WERI-Rb-1 (cell line): ENCODE measurements around the gene ST6GALNAC3.
"Not testable (repeated sequence)": the region's sequence is repeated elsewhere in the genome, so short reads cannot be mapped to it uniquely, and the experiment has no call there.

Source experiments
- DNase-seq: peaks from one replicate; pipeline ENCODE4 v3.0.0-alpha.2; 2020
- H3K27ac ChIP-seq: fragments of 250-450 bp; sonication (Bioruptor Pico); 2 replicates; pipeline ENCODE4 v1.5.1; 2020; ENCODE audit warnings: mild to moderate bottlenecking, moderate library complexity
- H3K27me3 ChIP-seq: fragments of 250-450 bp; sonication (Bioruptor Pico); 2 replicates; pipeline ENCODE4 v1.5.1; 2021; ENCODE audit warnings: mild to moderate bottlenecking, low read depth, moderate library complexity; ENCODE audit not compliant: insufficient read depth, severe bottlenecking
- H3K36me3 ChIP-seq: fragments of 250-450 bp; sonication (Bioruptor Pico); 2 replicates; pipeline ENCODE4 v1.5.1; 2020; ENCODE audit warnings: mild to moderate bottlenecking, moderate library complexity
- H3K4me3 ChIP-seq: 2 replicates; pipeline ENCODE4 v1.5.1; 2011; ENCODE audit warnings: low read depth, mild to moderate bottlenecking, control low read depth, low read length
- H3K9me3 ChIP-seq: fragments of 250-450 bp; sonication (Bioruptor Pico); 2 replicates; pipeline ENCODE4 v1.5.1; 2021; ENCODE audit warnings: mild to moderate bottlenecking, moderate library complexity; ENCODE audit not compliant: severe bottlenecking
- TF ChIP-seq, protein P1 (sequence below): IDR thresholded peaks from 2 replicates; pipeline ENCODE4 v1.5.1; 2011; ENCODE audit warnings: low read depth, mild to moderate bottlenecking, control low read depth, inconsistent platforms, low read length

The ST6GALNAC3 gene

DNA sequence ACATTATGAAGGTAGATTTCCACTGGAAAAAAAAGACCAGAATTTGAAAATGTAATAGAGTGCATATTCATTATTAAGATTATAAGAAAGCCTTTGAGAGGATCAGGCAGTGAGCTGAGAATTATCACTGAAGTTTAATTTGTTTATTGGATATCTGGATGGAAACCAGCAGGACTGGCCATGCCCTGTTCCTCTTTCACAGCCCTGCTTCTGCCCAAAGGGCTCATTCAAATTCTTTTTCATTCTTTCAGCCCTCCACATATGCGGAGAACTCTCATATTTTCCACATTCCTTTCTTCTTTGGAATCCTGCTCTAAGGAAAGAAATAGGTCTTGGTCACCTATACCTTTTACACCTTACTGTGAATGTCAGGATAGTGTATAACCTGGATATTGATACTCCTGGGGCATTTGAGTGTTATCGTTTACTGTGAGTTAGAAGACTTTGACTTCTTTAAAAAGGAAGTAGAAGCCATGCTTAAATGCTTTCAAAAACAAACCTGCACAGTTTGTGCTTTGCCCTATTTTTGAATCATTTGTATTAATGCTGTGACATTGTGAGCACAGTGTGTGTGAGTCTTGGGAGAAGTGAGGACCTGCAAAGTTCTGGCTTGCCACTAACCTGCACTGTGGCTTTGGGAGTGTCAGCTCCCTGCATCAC lies 35.5 kb downstream of the ST6GALNAC3 start:
- no peak overlapping the region for H3K27ac ChIP-seq
- no peak overlapping the region for H3K4me3 ChIP-seq
- no peaks in the 10 kb centered on the region for H3K36me3 ChIP-seq
- no peak for DNase-seq
- no peaks in the 10 kb centered on the region for H3K9me3 ChIP-seq
- TF ChIP-seq, protein P1, sequence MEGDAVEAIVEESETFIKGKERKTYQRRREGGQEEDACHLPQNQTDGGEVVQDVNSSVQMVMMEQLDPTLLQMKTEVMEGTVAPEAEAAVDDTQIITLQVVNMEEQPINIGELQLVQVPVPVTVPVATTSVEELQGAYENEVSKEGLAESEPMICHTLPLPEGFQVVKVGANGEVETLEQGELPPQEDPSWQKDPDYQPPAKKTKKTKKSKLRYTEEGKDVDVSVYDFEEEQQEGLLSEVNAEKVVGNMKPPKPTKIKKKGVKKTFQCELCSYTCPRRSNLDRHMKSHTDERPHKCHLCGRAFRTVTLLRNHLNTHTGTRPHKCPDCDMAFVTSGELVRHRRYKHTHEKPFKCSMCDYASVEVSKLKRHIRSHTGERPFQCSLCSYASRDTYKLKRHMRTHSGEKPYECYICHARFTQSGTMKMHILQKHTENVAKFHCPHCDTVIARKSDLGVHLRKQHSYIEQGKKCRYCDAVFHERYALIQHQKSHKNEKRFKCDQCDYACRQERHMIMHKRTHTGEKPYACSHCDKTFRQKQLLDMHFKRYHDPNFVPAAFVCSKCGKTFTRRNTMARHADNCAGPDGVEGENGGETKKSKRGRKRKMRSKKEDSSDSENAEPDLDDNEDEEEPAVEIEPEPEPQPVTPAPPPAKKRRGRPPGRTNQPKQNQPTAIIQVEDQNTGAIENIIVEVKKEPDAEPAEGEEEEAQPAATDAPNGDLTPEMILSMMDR, result no peak
- no peaks in the 10 kb centered on the region for H3K27me3 ChIP-seq

DNA sequence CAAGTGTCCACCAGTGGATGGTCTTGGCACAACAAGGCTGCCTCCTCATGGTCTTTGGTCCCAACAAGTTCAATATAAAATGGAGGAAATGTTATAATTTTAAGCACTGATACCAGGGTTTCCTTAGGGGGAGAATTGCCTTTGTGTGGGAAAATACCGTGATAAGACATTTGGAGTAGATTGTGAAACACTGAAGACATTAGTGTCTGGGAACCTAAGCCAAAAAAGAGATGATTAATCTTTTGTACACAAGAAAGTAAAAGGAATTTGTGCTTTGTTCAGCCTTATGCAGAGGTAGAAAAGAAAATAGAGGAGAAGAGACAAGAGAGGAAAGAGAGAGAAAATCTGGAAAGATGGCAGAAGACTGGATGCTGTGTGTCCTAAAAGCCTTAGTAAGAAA lies 36.1 kb downstream of the ST6GALNAC3 start:
- H3K9me3 ChIP-seq, result no peaks in the 10 kb centered on the region
- DNase-seq, result no peak
- TF ChIP-seq, protein P1, result no peak
- no peak overlapping the region for H3K4me3 ChIP-seq
- no peaks in the 10 kb centered on the region for H3K36me3 ChIP-seq
- no peak overlapping the region for H3K27ac ChIP-seq
- H3K27me3 ChIP-seq, result no peaks in the 10 kb centered on the region

DNA sequence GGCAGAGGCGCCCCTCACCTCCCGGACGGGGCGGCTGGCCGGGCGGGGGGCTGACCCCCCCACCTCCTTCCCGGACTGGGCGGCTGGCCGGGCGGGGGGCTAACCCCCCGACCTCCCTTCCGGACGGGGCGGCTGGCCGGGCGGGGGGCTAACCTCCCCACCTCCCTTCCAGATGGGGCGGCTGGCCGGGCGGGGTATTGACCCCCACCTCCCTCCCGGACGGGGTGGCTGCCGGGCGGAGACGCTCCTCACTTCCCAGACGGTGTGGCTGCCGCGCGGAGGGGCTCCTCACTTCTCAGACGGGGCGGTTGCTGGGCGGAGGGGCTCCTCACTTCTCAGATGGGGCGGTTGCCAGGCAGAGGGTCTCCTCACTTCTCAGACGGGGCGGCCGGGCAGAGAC lies 37.8 kb downstream of the ST6GALNAC3 start:
- not testable (repeated sequence) for DNase-seq, H3K4me3 ChIP-seq, H3K36me3 ChIP-seq, H3K9me3 ChIP-seq, H3K27ac ChIP-seq, H3K27me3 ChIP-seq

DNA sequence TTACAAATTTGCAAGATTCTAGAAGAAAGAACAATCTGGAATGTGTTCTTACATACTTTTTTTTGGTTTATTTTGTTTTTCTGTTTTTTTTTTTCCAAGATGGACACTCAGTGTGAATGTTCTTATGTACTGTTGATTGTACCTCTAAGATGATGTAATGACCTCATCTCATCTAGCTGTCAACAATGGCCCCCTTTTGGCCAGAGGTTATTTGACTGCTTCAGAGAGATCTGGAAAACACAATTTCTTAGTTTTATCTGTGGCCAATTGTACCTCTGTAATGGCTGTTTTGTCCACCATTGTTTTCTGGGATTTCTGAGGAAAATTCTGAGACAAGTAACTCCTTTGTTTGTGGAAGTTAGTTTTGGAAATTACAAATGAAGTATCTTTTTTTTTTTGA lies 38.9 kb downstream of the ST6GALNAC3 start:
- Histone ChIP-seq H3K4me3 (no peak overlapping the region), H3K9me3 (no peaks in the 10 kb centered on the region), H3K36me3 (no peaks in the 10 kb centered on the region), H3K27ac (no peak overlapping the region), H3K27me3 (no peaks in the 10 kb centered on the region)
- no peak for DNase-seq
- TF ChIP-seq, protein P1, result no peak

DNA sequence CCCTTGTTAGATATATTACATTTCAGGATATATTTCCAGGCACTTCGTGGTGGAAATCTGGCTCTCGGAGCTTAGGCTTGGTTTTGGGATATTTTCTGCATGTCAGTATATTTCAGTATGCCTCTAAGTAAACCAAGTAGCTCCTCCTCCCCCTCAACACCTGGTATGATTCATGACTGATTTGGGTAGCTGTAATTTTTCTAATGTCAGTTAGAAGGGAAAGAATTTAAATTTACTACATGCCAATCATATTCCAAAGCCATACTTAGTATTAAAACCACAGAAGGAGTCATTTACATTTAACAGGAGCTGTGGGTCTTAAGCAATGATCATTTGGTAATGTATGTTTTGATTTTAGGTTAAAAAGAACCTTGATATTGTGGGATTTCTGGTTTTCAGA lies 40.6 kb downstream of the ST6GALNAC3 start:
- no peak for DNase-seq
- Histone ChIP-seq H3K36me3 (no peaks in the 10 kb centered on the region), H3K27me3 (no peaks in the 10 kb centered on the region), H3K4me3 (no peak overlapping the region), H3K9me3 (no peaks in the 10 kb centered on the region), H3K27ac (no peak overlapping the region)
- TF ChIP-seq, protein P1, result no peak

DNA sequence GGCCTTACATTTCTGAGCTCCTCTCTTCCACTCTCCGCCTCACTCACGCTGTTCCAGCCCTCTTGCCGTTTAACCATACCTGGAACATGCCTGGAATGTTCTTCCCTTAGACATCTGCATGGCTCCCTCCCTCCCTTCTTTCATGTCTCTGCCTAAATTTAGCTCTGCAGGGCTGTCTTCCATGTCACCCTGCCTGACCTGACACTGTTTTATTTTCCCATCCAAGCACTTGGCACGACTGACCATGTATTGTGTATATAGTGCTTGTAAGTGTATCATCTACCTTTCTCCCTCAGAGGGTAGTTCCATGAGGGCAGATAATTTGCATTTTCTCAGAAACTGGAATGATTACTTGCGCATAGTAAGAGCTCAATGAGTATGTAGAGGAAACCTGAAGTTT lies 47.3 kb downstream of the ST6GALNAC3 start:
- TF ChIP-seq, protein P1, result no peak
- H3K9me3 ChIP-seq, result no peaks in the 10 kb centered on the region
- DNase-seq, result no peak
- H3K4me3 ChIP-seq, result no peak overlapping the region
- H3K27ac ChIP-seq, result no peak overlapping the region
- H3K36me3 ChIP-seq, result no peaks in the 10 kb centered on the region
- no peaks in the 10 kb centered on the region for H3K27me3 ChIP-seq
